Mammary epithelial cell (primary cell): ENCODE results near the gene SLITRK6.

Source experiments
- CTCF ChIP-seq, 2 donors: IDR thresholded peaks in 1 of 2; conservative IDR thresholded peaks in 1 of 2; 2 replicates each; pipeline ENCODE4 v1.5.1; 2011 to 2012; ENCODE audit warnings: inconsistent platforms in 2 of 2, low read length in 2 of 2, mild to moderate bottlenecking in 2 of 2, control low read depth in 1 of 2, low read depth in 1 of 2; ENCODE audit not compliant: insufficient read depth in 1 of 2; ENCODE audit errors: extremely low read depth in 1 of 2
- EZH2 ChIP-seq: IDR thresholded peaks from 2 replicates; pipeline ENCODE4 v1.6.1; 2012; ENCODE audit warnings: low read length, inconsistent platforms, borderline replicate concordance

- TF ChIP-seq CTCF (conservative IDR thresholded peaks at IDR 0.05 in 1 of 2, IDR thresholded peaks at IDR 0.05 in 1 of 2; ENCODE audit: extremely low read depth in 1 of 2, insufficient read depth in 1 of 2, low read depth in 1 of 2, low read length in 2 of 2), result no peak
- no peak for TF ChIP-seq EZH2
These were observed 13.1 kb upstream of the SLITRK6 start for GRCh38 chr13:85812282-85812681.
